GM12878 (cell line): ENCODE measurements around the gene FGR. TPM values are rescaled to one million over a fixed set of nuclear protein-coding genes. Genes with fewer than 3 reads are reported as not detected.

Source experiments
- ATAC-seq: fragments of 200-7000 bp; cut with Tn5 transposase; 3 replicates; pipeline ENCODE4 v1.9.1; 2020; ENCODE audit warnings: mild to moderate bottlenecking, moderate library complexity
- BruUV-seq: library from RNA; stranded (reverse); fragments of 400-500 nt; replicated peaks from 2 replicates; lab custom pipeline; 2021; lab: Mats Ljungman, UMichigan
- CTCF ChIA-PET: fragments of 300-600 bp; sonication (Branson Sonifier 250); formaldehyde crosslinking; extraction: SDS; loops from one replicate; lab custom pipeline; 2021; ENCODE audit warnings: inconsistent platforms; lab: Yijun Ruan, JAX
- POLR2A ChIA-PET: fragments of 350-600 bp; formaldehyde crosslinking; extraction: SDS; loops from one replicate; lab custom pipeline; 2021; ENCODE audit warnings: inconsistent platforms; lab: Charles Lee
- RAD21 ChIA-PET: fragments of 300-600 bp; sonication (Branson Sonifier 250); formaldehyde crosslinking; loops from one replicate; lab custom pipeline; 2023; ENCODE audit warnings: antibody characterized with exemption; ENCODE audit not compliant: unreplicated experiment; lab: Charles Lee
- SMC1A ChIA-PET: fragments of 300-600 bp; sonication (Branson Sonifier 250); formaldehyde crosslinking; loops from one replicate; lab custom pipeline; 2023; ENCODE audit not compliant: unreplicated experiment, uncharacterized antibody; lab: Charles Lee
- DNase-seq: peaks from one replicate; pipeline ENCODE4 v3.0.0-alpha.2; 2011; ENCODE audit warnings: low read depth, low spot score
- FAIRE-seq: peaks from 3 replicates; lab custom pipeline; 2011; peaks lifted over from hg19 to GRCh38; lab: Jason Lieb, UNC
- H2AFZ ChIP-seq: 2 replicates; pipeline ENCODE4 v1.6.0; 2011; ENCODE audit warnings: low read depth, low read length, control low read depth; ENCODE audit not compliant: control insufficient read depth
- H3K27ac ChIP-seq: 2 replicates; pipeline ENCODE4 v1.5.1; 2011; ENCODE audit warnings: control low read depth; ENCODE audit not compliant: control insufficient read depth, insufficient read depth
- H3K27me3 ChIP-seq, 2 experiments: replicated peaks in 1 of 2; 2 replicates each; pipeline versions ENCODE4 v1.6.0 to v1.6.1; 2011; ENCODE audit warnings: low read length in 1 of 2; ENCODE audit not compliant: control insufficient read depth in 2 of 2, insufficient read depth in 2 of 2
- H3K36me3 ChIP-seq, 2 experiments: 2 replicates each; pipeline ENCODE4 v1.5.1; 2011; ENCODE audit warnings: low read length in 1 of 2; ENCODE audit not compliant: control insufficient read depth in 2 of 2, insufficient read depth in 2 of 2
- H3K4me1 ChIP-seq: 2 replicates; pipeline ENCODE4 v1.6.1; 2011; ENCODE audit warnings: mild to moderate bottlenecking, low read length, moderate library complexity, mixed read lengths; ENCODE audit not compliant: control insufficient read depth, insufficient read depth
- H3K4me2 ChIP-seq: 2 replicates; pipeline ENCODE4 v1.6.0; 2011; ENCODE audit warnings: control low read depth; ENCODE audit not compliant: control insufficient read depth, insufficient read depth
- H3K4me3 ChIP-seq: fragments of 200-600 bp; sonication (generic); 2 replicates; pipeline ENCODE4 v1.5.1; 2016
- H3K79me2 ChIP-seq: 2 replicates; pipeline ENCODE4 v1.6.0; 2011; ENCODE audit warnings: low read length; ENCODE audit not compliant: control insufficient read depth, insufficient read depth
- H3K9ac ChIP-seq: 2 replicates; pipeline ENCODE4 v1.8.0; 2011; ENCODE audit warnings: low read length, control low read depth, mixed read lengths; ENCODE audit not compliant: control insufficient read depth, insufficient read depth
- H3K9me3 ChIP-seq: replicated peaks from 3 replicates; pipeline ENCODE4 v1.5.1; 2011; ENCODE audit warnings: mild to moderate bottlenecking, low read length; ENCODE audit not compliant: control insufficient read depth, insufficient read depth
- H4K20me1 ChIP-seq: 2 replicates; pipeline ENCODE4 v1.6.0; 2011; ENCODE audit not compliant: control insufficient read depth, insufficient read depth
- BHLHE40 ChIP-seq, 2 experiments: fragments of 450-650 bp in 1 of 2; IDR thresholded peaks; 2 replicates each; pipeline ENCODE4 v1.6.1; 2011 to 2017; ENCODE audit warnings: low read depth in 2 of 2, borderline replicate concordance in 1 of 2, improper control_type of control experiment in 1 of 2, low read length in 1 of 2, mild to moderate bottlenecking in 1 of 2
- LARP7 ChIP-seq: fragments of 450-650 bp; IDR thresholded peaks from 2 replicates; pipeline ENCODE4 v1.6.1; 2017; ENCODE audit warnings: mild to moderate bottlenecking
- MTA3 ChIP-seq: IDR thresholded peaks from 2 replicates; pipeline ENCODE4 v1.6.1; 2012; ENCODE audit warnings: low read length, inconsistent platforms, borderline replicate concordance
- NBN ChIP-seq: fragments of 450-650 bp; IDR thresholded peaks from 2 replicates; pipeline ENCODE4 v1.6.1; 2016
- NFXL1 ChIP-seq: fragments of 450-650 bp; IDR thresholded peaks from 2 replicates; pipeline ENCODE4 v1.6.1; 2017; ENCODE audit warnings: antibody characterized with exemption, mild to moderate bottlenecking, borderline replicate concordance
- POU2F2 ChIP-seq: IDR thresholded peaks from 3 replicates; pipeline ENCODE4 v1.6.1; 2011; ENCODE audit warnings: low read depth, mild to moderate bottlenecking, low read length, borderline replicate concordance
- RUNX3 ChIP-seq: IDR thresholded peaks from 2 replicates; pipeline ENCODE4 v1.6.1; 2012; ENCODE audit warnings: low read length, inconsistent platforms
- TAF1 ChIP-seq: IDR thresholded peaks from 2 replicates; pipeline ENCODE4 v1.6.1; 2011; ENCODE audit warnings: mild to moderate bottlenecking, low read depth, low read length, borderline replicate concordance
- TCF12 ChIP-seq: IDR thresholded peaks from 2 replicates; pipeline ENCODE4 v1.6.1; 2011; ENCODE audit warnings: low read depth, mild to moderate bottlenecking, low read length
- WGBS: methylation state at CpG from one replicate; pipeline ENCODE4 v1.1.6; 2016; ENCODE audit warnings: low lambda C conversion rate; ENCODE audit not compliant: insufficient replicate concordance, insufficient coverage; ENCODE audit errors: missing lambda C conversion rate; 5-methylcytosine and 5-hydroxymethylcytosine counted together
- in situ Hi-C: fragments of 300-500 bp; cut with MboI; formaldehyde crosslinking; loops from 9 replicates; pipeline ENCODE4 v1.14.3; 2018; ENCODE audit warnings: mixed read lengths
- intact Hi-C: fragments of 100-400 bp; cut with micrococcal nuclease; formaldehyde crosslinking; loops from one replicate; pipeline ENCODE4 v1.14.2; 2022; ENCODE audit not compliant: unreplicated experiment
- polyA plus RNA-seq, 11 experiments: library from polyadenylated mRNA; depleted of rRNA in 4 of 11; unstranded in 6 of 11; stranded (reverse) in 5 of 11; fragments of >200 nt; fragmentation: Nextera tagmentation in 4 of 11; fragmentation: Illumina TruSeq in 1 of 11; extraction: Ambion mirVana in 4 of 11; extraction: Trizol in 1 of 11; gene quantifications; 1 replicate in 1 of 11; 2 replicates in 10 of 11; pipeline versions ENCODE4 v1.2.1 to v1.2.3, GENCODE V29; 2011 to 2016; ENCODE audit warnings: inconsistent platforms in 2 of 11, missing spikeins in 2 of 11, low read depth in 1 of 11
- total RNA-seq, 4 experiments: library from RNA; depleted of rRNA in 3 of 4; stranded (reverse); fragments of >200 nt in 3 of 4; fragmentation: Illumina TruSeq in 1 of 4; extraction: Trizol in 1 of 4; gene quantifications; 2 replicates each; pipeline versions ENCODE4 v1.2.1 to v1.2.3, GENCODE V29; 2013 to 2021
- TF ChIP-seq, protein P1 (sequence below): fragments of 150-350 bp; IDR thresholded peaks from 2 replicates; pipeline ENCODE4 v1.6.1; 2016; ENCODE audit warnings: low read depth, low read length
- TF ChIP-seq, protein P2 (sequence below): IDR thresholded peaks from 2 replicates; pipeline ENCODE4 v1.6.1; 2011; ENCODE audit warnings: low read depth, low read length, improper control_type of control experiment, borderline replicate concordance
- TF ChIP-seq, protein P3 (sequence below), 3 experiments: IDR thresholded peaks in 2 of 3; conservative IDR thresholded peaks in 1 of 3; 2 replicates each; pipeline ENCODE4 v1.5.1; 2011; ENCODE audit warnings: low read depth in 3 of 3, low read length in 3 of 3, mild to moderate bottlenecking in 3 of 3, control low read depth in 2 of 3, moderate library complexity in 2 of 3, inconsistent platforms in 1 of 3, mixed read lengths in 1 of 3; ENCODE audit not compliant: control insufficient read depth in 2 of 3, insufficient read depth in 1 of 3; ENCODE audit errors: extremely low read depth in 1 of 3

Gene FGR
- total and polyA plus RNA-seq, 10 of the 15 experiments (the other 5 are each of a cell fraction or from before 2014, with no cell fraction given), result 10.9 to 193 (median 74.7) TPM

DNA sequence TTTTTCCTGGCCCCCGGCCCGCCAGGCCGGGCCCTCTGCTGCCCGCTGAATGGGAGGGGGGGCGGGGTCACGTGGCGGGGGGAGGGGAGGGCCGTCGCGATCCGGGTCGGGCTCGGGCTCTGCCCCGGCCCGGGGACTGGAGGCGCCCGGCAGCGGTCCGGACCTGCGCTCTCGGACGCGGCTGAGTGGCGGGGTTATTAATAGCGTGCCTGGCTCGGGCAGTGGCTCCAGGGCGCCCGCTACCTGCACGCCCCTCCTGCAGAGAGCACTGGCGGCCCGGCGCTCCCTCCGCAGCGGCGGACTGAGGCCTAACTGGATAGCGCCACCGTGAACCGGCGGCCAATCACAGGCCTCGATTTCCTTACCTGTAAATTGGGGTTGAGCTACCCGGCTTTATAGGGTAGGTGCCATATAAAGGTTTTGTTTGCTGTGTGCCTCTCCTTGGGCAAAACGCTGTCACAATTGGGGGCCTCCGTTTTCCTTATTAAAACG is 59.1 kb downstream of the FGR start (continued):
- TF ChIP-seq NFXL1, result no peak
- TF ChIP-seq NBN, result no peak
- TF ChIP-seq BHLHE40 (IDR thresholded peaks at IDR 0.05; ENCODE audit: borderline replicate concordance in 1 of 2, low read depth in 2 of 2, low read length in 1 of 2), result peak in 1 of 2 experiments; percentile 41; a peak in 1 of 4 replicates
- no peak for TF ChIP-seq RUNX3
- no peak for TF ChIP-seq TCF12

DNA sequence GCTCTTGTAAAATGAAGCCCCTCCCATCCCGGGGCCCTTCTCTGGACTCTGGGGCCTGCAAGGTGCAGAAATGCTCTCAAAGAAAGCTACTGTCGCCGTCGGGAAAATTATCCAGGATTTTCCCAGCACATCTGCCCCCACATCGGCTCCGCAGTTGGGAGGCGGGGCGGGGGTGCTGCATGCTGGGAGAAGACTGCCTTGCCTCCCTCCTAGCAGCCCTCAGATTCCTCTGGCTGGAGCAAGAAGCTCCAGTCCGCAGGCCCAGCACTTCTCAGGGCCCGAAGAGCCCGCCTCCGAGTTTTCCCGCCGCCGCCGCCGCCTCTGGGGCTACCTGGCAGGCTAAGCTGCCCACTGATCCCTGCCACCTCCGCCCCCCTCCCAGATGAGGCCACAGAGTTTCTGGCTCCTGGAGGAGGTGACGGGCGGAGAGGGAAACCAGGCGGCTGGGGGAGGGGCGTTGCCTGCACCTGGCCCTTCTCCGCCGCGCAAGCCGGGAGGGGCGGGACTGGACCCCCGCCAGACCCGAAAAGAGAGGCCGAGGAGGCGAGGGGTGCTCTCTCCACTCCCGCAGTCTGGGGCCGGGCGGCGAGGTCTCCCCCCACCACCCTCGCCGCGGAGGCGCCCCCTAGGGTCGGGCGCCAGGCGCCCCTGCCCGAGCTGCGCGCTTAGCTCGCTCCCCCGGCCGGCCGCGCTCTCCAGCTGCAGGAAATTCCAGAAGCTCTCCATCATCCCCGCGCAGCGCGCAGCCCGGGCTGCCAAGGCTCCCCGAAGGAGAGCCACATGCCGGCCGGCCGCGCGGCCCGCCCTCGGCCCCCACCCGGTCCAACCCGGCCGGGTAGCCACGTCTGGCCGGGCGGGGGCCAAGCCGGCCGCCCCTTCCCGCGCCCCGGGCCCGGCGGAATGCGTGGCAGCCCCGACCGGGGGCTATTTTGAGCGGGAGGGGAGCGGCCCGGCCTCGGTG is 59.8 kb downstream of the FGR start:
- Histone ChIP-seq H3K27me3 (no peaks in the 10 kb centered on the region), H3K79me2 (no peaks in the 10 kb centered on the region; the same call in 1 of the 2 replicates)
- DNase-seq (no peak), FAIRE-seq (no peak)
- CTCF ChIA-PET, result interaction anchor here (0.5 to 2.6 kb wide), 5 partner anchors 18 to 177 kb away, joined by 3 to 8 read pairs (median 3); no protein-coding TSS in a partner anchor
- in situ Hi-C loops, result no loop called here
- TF ChIP-seq LARP7 (no peak), MTA3 (no peak), TAF1 (no peak), POU2F2 (no peak)
- TF ChIP-seq, protein P1, sequence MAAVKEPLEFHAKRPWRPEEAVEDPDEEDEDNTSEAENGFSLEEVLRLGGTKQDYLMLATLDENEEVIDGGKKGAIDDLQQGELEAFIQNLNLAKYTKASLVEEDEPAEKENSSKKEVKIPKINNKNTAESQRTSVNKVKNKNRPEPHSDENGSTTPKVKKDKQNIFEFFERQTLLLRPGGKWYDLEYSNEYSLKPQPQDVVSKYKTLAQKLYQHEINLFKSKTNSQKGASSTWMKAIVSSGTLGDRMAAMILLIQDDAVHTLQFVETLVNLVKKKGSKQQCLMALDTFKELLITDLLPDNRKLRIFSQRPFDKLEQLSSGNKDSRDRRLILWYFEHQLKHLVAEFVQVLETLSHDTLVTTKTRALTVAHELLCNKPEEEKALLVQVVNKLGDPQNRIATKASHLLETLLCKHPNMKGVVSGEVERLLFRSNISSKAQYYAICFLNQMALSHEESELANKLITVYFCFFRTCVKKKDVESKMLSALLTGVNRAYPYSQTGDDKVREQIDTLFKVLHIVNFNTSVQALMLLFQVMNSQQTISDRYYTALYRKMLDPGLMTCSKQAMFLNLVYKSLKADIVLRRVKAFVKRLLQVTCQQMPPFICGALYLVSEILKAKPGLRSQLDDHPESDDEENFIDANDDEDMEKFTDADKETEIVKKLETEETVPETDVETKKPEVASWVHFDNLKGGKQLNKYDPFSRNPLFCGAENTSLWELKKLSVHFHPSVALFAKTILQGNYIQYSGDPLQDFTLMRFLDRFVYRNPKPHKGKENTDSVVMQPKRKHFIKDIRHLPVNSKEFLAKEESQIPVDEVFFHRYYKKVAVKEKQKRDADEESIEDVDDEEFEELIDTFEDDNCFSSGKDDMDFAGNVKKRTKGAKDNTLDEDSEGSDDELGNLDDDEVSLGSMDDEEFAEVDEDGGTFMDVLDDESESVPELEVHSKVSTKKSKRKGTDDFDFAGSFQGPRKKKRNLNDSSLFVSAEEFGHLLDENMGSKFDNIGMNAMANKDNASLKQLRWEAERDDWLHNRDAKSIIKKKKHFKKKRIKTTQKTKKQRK, result no peak
- TF ChIP-seq, protein P2, sequence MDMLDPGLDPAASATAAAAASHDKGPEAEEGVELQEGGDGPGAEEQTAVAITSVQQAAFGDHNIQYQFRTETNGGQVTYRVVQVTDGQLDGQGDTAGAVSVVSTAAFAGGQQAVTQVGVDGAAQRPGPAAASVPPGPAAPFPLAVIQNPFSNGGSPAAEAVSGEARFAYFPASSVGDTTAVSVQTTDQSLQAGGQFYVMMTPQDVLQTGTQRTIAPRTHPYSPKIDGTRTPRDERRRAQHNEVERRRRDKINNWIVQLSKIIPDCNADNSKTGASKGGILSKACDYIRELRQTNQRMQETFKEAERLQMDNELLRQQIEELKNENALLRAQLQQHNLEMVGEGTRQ, result no peak
- TF ChIP-seq, protein P3, sequence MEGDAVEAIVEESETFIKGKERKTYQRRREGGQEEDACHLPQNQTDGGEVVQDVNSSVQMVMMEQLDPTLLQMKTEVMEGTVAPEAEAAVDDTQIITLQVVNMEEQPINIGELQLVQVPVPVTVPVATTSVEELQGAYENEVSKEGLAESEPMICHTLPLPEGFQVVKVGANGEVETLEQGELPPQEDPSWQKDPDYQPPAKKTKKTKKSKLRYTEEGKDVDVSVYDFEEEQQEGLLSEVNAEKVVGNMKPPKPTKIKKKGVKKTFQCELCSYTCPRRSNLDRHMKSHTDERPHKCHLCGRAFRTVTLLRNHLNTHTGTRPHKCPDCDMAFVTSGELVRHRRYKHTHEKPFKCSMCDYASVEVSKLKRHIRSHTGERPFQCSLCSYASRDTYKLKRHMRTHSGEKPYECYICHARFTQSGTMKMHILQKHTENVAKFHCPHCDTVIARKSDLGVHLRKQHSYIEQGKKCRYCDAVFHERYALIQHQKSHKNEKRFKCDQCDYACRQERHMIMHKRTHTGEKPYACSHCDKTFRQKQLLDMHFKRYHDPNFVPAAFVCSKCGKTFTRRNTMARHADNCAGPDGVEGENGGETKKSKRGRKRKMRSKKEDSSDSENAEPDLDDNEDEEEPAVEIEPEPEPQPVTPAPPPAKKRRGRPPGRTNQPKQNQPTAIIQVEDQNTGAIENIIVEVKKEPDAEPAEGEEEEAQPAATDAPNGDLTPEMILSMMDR (IDR thresholded peaks at IDR 0.05 in 2 of 3, conservative IDR thresholded peaks at IDR 0.05 in 1 of 3; ENCODE audit: control insufficient read depth in 2 of 3, extremely low read depth in 1 of 3, insufficient read depth in 1 of 3, low read depth in 3 of 3, low read length in 3 of 3), result peak in 2 of 3 experiments; percentile 9 to 12; a peak in 1 of 6 replicates
- TF ChIP-seq, all 136 proteins: peak for 1
- H3K4me3 ChIP-seq, result no peak overlapping the region
- intact Hi-C loops, result no loop called here
- no peaks in the 10 kb centered on the region for H3K9me3 ChIP-seq
- peak overlapping the region; percentile 68; the same call in 1 of the 2 replicates for H3K4me2 ChIP-seq
- ChIA-PET RAD21 (no interaction called here), POLR2A (interaction anchor here (0.6 kb wide), 2 partner anchors 29 to 106 kb away, joined by 3 to 4 read pairs; partner anchors contain the start of gene AHDC1), SMC1A (interaction anchor here (0.7 kb wide), 1 partner anchor 20 kb away, joined by 3 read pairs; no protein-coding TSS in a partner anchor)
- BruUV-seq, result no TSS peak
- H4K20me1 ChIP-seq, result no peaks in the 10 kb centered on the region
- H3K9ac ChIP-seq, result no peak overlapping the region
- H3K4me1 ChIP-seq, result no peaks in the 10 kb centered on the region; the same call in 1 of the 2 replicates
- H3K27ac ChIP-seq, result no peak overlapping the region
- ATAC-seq, result peak; percentile 24; the same call in 2 of the 3 replicates
- 34% methylated on average over 64 of the region's 83 CpGs for WGBS
- no peak overlapping the region for H2AFZ ChIP-seq
- no peaks in the 10 kb centered on the region for H3K36me3 ChIP-seq
